Globus pallidus (tissue), 1 donor: ENCODE results near the gene GABPB1.

Source experiments
- DNase-seq: peaks from one replicate; pipeline ENCODE4 v3.0.0-alpha.2; 2015; ENCODE audit warnings: low spot score

GABPB1 gene

GRCh38 chr15:50277370-50277769 is 77.6 kb downstream of the GABPB1 start:
- no peak for DNase-seq

GRCh38 chr15:50275908-50276307 is 79.1 kb downstream of the GABPB1 start:
- no peak for DNase-seq

GRCh38 chr15:50275091-50275490 is 79.9 kb downstream of the GABPB1 start:
- DNase-seq: no peak

GRCh38 chr15:50267577-50267976 is 87.4 kb downstream of the GABPB1 start:
- DNase-seq: no peak

- DNase-seq: no peak
Observed at GRCh38 chr15:50265620-50266019, 89.4 kb downstream of the GABPB1 start, which contains the start of gene HDC. Gene HDC, minus strand, starts transcription at chr15:50265726. Its CDS starts 103 bp downstream, at chr15:50265623.

GRCh38 chr15:50262533-50262932 is 92.5 kb downstream of the GABPB1 start:
- DNase-seq: no peak

- DNase-seq: no peak
Observed at GRCh38 chr15:50261981-50262380, 93.0 kb downstream of the GABPB1 start.

- DNase-seq: no peak
Observed at GRCh38 chr15:50260969-50261496, 94.0 kb downstream of the GABPB1 start.

GRCh38 chr15:50259276-50259675 is 95.7 kb downstream of the GABPB1 start:
- DNase-seq: no peak

- DNase-seq: no peak
Observed at GRCh38 chr15:50257924-50258323, 97.1 kb downstream of the GABPB1 start.

- no peak for DNase-seq
Observed at GRCh38 chr15:50257332-50257731, 97.7 kb downstream of the GABPB1 start.

- no peak for DNase-seq
Observed at GRCh38 chr15:50256188-50257041, 98.6 kb downstream of the GABPB1 start.

- DNase-seq: no peak
Observed at GRCh38 chr15:50252556-50252955, 102.4 kb downstream of the GABPB1 start.

- DNase-seq: no peak
Observed at GRCh38 chr15:50251638-50252182, 103.3 kb downstream of the GABPB1 start.

- DNase-seq: no peak
Observed at GRCh38 chr15:50250760-50251394, 104.1 kb downstream of the GABPB1 start.

- DNase-seq: no peak
Observed at GRCh38 chr15:50249704-50250103, 105.3 kb downstream of the GABPB1 start.

GRCh38 chr15:50248994-50249582 is 105.9 kb downstream of the GABPB1 start:
- DNase-seq: no peak

- peak; percentile 16 for DNase-seq
Observed at GRCh38 chr15:50247819-50248655, 107.0 kb downstream of the GABPB1 start.

GRCh38 chr15:50246631-50247030 is 108.4 kb downstream of the GABPB1 start:
- no peak for DNase-seq

- DNase-seq: no peak
Observed at GRCh38 chr15:50244959-50245624, 109.9 kb downstream of the GABPB1 start.

GRCh38 chr15:50244153-50244552 is 110.8 kb downstream of the GABPB1 start:
- DNase-seq: no peak
